ENCODE measurements around the gene PAK2.
"Not testable (repeated sequence)": the region's sequence is repeated elsewhere in the genome, so short reads cannot be mapped to it uniquely, and the experiment has no call there.

The PAK2 gene

GRCh38 chr3:196844235-196845219 lies 104.9 kb downstream of the PAK2 start:
- FAIRE-seq, result not testable (repeated sequence)

DNA sequence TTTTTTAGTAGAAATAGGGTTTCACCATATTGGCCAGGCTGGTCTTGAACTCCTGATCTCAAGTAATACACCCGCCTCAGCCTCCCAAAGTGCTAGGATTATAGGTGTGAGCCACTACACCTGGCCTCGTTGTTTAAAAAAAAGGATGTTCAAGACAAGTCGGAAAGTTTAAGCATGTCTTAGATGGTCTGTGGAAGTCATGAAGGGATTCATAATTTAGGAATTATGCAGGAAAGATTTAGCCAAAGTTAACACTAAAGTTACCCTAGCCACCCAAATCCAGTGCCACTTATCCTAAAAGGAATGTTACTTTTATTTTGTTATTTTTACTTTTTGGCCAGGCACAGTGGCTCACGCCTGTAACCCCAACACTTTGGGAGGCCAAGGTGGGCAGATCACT lies 108.7 kb downstream of the PAK2 start:
- not testable (repeated sequence) for FAIRE-seq

DNA sequence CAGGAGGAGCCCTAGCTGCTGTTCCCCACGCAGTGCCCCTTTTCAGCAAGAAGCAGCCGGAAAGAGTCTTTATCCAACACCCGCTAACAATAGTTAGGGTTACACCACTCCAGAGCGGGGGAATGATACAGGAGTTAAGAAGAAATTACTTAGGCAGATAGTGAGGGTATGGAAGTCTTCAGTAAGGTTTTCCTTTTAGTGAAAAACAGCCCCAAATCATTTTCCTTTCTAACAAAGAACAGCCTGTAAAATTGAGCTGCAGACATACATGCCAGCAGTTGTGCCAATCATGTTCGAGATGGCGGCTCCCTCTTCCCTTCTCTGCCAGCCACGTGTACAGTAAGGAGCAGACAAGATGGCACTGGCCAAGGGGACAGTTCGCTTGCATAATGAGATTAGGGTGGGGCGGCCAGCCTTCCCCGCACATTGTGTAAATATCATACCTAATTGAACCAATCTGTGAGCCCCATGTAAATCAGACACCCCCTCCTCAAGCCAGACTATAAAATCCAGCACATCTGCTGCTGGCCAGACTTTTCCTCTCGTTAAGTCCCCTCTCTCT lies 109.6 kb downstream of the PAK2 start:
- FAIRE-seq, result no peak

- FAIRE-seq, result not testable (repeated sequence)
Measured at GRCh38 chr3:196863000-196863399, 123.3 kb downstream of the PAK2 start.

DNA sequence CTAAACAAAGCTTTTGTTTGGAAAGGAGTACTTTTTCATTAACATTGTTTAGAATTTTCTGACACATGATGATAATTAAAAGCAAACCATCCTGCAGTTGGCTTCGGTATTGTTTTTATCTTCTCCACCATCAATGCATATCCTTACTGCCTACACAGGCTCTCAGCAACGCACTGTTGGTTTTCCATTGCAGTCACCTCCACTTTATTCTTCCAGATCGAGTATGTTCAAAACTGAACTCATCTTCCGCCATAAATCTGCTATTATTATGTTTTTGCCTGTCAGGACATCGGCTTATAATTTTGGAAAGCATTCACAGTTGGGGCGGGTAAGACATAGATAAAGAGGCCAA lies 127.5 kb downstream of the PAK2 start:
- no peak for FAIRE-seq

DNA sequence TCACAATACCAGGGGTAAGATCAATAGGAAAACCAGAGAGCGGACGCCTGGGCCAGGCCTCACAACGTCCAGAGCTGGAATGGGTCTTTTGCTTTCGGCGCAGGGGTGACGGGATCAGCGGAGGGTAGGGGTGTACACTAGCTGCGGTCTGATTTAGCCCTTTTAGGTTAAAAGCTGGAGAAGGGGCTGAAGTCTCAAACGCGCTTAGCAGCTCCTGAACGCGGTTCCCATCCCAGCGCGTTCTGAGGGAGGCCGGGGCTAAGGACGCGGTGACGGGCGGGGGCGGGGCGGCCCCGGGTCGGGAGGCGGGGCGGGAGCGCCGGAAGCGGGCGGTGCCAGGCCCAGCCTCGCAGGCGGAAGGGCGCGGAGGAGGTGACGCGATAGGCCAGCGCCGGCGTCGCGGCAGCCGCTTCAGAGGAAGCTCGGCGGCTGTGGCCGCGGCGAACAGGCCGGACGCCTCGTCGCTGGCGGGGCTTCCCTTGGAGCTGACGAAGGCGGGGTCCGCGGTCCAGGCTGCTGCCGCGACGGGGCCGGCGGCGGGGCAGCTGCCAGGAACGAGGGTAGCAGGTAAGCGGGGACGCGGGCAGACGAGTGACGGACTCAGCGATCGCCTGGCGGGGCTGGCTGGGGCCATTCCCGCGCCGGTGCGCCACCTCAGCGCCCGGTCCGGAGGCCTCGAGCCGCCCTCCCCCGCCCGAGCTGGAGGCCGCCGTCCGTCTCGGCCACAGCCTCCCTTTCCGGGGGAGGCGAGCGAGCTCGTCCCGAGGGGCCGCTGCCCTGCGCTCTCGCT lies 128.0 kb downstream of the PAK2 start, which contains the start of gene SENP5:
Gene SENP5 (plus strand): TSS at position 414 of the 790 bp plus-strand sequence. CDS start 17,262 bp downstream, outside the sequence.
- no peak for FAIRE-seq

DNA sequence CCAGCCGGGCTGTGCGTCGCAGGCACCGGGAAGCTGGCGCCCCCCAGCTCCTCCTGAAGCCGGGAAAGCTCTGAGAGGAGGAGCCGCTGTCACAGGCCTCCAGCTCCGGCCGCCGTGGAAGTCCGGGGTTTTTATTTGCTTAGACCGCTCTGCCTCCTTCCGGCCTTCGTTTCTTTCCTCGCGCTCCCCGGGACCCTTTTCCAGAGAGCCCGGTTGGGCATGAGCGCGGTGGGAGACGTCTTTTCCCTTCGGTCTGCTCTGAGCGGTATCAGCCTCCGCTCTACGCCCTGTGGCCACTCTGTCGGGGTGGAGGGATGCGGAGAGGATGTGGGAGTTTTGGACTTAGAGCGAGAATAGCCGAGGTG lies 128.6 kb downstream of the PAK2 start:
- FAIRE-seq, result no peak

DNA sequence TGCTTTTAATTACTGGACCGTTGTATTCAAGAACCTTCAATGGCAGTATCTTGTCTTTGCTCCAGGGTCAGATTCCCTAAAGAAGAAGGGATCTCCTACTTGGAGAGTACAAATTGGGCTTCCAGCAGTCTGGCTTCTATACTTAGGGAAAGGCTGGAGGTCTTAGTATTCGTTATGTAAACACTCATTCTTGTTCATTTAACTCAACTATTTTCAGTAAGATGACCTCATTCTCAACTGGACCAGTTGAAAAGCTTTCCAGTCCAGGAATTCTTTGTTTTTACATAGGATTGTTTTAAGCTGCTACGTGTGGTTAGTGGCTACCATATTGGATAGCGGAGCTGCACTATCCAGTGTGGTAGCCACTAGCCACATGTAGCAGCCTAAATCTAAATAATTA lies 132.7 kb downstream of the PAK2 start:
- no peak for FAIRE-seq

DNA sequence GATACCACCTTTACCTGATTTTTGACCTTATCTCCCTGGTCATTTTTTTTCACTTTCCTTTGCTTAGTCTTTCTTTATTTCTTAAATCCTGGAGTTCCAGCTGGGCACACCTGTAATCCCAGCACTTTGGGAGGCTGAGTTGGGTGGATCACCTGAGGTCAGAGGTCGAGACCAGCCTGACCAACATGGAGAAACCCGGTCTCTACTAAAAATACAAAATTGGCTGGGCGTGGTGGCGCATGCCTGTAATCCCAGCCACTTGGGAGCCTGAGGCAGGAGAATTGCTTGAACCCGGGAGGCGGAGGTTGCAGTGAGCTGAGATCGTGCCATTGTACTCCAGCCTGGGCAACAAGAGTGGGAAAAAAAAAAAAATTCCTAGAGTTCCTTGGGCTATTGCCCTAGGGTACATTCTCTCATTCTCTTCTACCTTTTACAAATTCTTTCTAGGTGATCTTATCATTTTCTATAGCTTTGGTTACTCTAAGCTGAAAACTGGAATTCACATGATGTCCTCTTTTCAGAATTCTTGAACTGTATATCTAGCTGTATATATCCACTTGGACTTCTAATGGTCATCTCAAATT lies 134.9 kb downstream of the PAK2 start:
- not testable (repeated sequence) for FAIRE-seq

GRCh38 chr3:196875258-196875657 lies 135.6 kb downstream of the PAK2 start:
- FAIRE-seq, result no peak
